NT2/D1 (cell line): ENCODE data around the gene NPL.

Source experiments
- DNase-seq: peaks from one replicate; pipeline ENCODE4 v3.0.0-alpha.2; 2011; ENCODE audit warnings: low read depth, low spot score
- H3K27me3 ChIP-seq: 2 replicates; pipeline ENCODE4 v1.6.0; 2011; ENCODE audit warnings: mild to moderate bottlenecking; ENCODE audit not compliant: insufficient read length, insufficient read depth
- H3K36me3 ChIP-seq: 2 replicates; pipeline ENCODE4 v1.6.1; 2011; ENCODE audit warnings: mild to moderate bottlenecking, low read length, mixed read lengths; ENCODE audit not compliant: insufficient read depth, insufficient read length
- H3K4me1 ChIP-seq: 2 replicates; pipeline ENCODE4 v1.5.1; 2011; ENCODE audit not compliant: insufficient read depth, insufficient read length
- H3K4me3 ChIP-seq: 2 replicates; pipeline ENCODE4 v1.5.1; 2011; ENCODE audit warnings: low read depth; ENCODE audit not compliant: insufficient read length
- H3K9ac ChIP-seq: 2 replicates; pipeline ENCODE4 v1.6.0; 2011; ENCODE audit warnings: low read depth; ENCODE audit not compliant: insufficient read length
- H3K9me3 ChIP-seq: 2 replicates; pipeline ENCODE4 v1.5.1; 2011; ENCODE audit warnings: mild to moderate bottlenecking, low read length; ENCODE audit not compliant: insufficient read depth
- SUZ12 ChIP-seq: IDR thresholded peaks from 2 replicates; pipeline ENCODE4 v1.6.1; 2011; ENCODE audit not compliant: insufficient read length, insufficient read depth; ENCODE audit errors: extremely low read depth
- YY1 ChIP-seq: IDR thresholded peaks from 2 replicates; pipeline ENCODE4 v1.6.1; 2011; ENCODE audit not compliant: insufficient read length, insufficient read depth
- ZNF274 ChIP-seq: IDR thresholded peaks from 2 replicates; pipeline ENCODE4 v1.6.1; 2011; ENCODE audit warnings: mild to moderate bottlenecking, low read depth, low read length

NPL gene

DNA sequence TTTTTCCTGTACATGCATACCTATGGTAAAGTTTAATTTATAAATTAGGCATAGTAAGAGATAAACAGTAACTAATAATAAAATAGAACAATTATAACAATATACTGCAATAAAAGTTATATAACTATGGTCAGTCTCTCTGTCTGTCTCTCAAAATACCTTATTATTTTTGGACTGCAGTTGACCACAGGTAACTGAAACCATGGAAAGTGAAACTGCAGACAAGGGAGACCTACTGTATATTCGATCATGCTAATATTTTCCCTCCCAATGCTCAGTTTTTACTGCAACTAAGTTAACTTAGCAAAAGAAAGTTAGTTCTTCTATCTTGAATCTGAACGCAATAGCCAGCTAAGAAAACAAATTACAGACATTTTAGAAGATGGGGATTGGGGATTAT, 37.3 kb downstream of the NPL start:
- DNase-seq = no peak
- Histone ChIP-seq H3K9me3 (no peaks in the 10 kb centered on the region), H3K9ac (no peak overlapping the region), H3K36me3 (peaks cover 2% of the 10 kb centered on the region), H3K4me1 (no peaks in the 10 kb centered on the region), H3K4me3 (no peak overlapping the region), H3K27me3 (no peaks in the 10 kb centered on the region)
- TF ChIP-seq SUZ12 (no peak), ZNF274 (no peak), YY1 (no peak)

DNA sequence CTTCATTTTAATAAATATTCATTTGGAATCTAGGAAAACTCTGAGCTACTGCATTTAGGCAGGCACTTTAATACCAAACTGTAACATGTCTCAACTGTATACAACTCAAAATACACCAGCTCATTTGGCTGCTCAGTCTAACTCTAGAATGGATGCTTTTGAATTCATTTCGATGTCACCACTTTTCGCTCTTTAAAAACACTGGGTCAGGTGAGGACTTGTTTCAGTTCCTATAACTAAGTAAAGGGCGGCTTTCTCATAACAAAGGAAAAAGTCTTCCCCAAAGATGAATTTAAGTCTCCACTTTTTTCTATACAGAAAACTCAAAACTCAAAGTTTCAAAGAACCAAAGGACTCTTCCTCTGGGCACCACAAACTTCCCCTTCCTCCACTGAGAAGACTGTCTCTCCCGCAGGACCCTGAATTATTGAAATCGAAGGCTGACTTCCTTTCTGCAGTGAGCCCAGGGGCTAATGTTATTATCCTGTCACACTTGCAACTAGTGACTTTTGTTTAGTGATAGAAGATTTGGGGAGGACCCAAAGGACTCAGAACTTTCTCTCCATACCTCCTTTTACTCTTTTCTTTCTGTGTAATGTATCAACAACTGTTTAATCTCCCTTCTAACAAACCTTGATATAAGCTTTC, 39.8 kb downstream of the NPL start:
- H3K4me3 ChIP-seq = no peak overlapping the region
- no peaks in the 10 kb centered on the region for H3K27me3 ChIP-seq
- no peak for TF ChIP-seq ZNF274
- TF ChIP-seq YY1 = no peak
- TF ChIP-seq SUZ12 = no peak
- DNase-seq = no peak
- peaks cover 2% of the 10 kb centered on the region for H3K36me3 ChIP-seq
- no peaks in the 10 kb centered on the region for H3K4me1 ChIP-seq
- H3K9ac ChIP-seq = no peak overlapping the region
- H3K9me3 ChIP-seq = no peaks in the 10 kb centered on the region

DNA sequence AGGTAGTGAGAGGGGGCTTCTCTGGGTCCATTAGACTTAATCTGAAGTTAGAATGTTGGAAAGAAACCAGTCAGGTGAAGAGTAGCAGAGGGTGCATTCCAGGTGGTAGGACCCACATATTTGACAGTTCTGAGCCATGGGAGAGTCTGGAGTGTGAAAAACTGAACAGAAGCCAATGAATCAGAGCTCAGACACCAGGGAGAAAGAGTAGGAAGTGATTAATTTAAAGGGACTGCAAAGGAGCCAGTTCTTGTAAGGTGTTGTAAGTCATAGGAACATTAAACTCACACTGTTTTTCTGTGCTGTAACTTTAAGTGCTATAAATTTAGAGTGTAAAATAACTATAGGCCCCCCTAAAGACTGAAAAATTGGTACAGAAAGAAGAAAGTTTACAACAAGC, 43.7 kb downstream of the NPL start:
- no peaks in the 10 kb centered on the region for H3K27me3 ChIP-seq
- H3K4me3 ChIP-seq = no peak overlapping the region
- H3K4me1 ChIP-seq = no peaks in the 10 kb centered on the region
- H3K9ac ChIP-seq = no peak overlapping the region
- TF ChIP-seq YY1 = no peak
- TF ChIP-seq ZNF274 = no peak
- no peak for TF ChIP-seq SUZ12
- H3K36me3 ChIP-seq = peaks cover 3% of the 10 kb centered on the region
- DNase-seq = no peak
- H3K9me3 ChIP-seq = no peaks in the 10 kb centered on the region

DNA sequence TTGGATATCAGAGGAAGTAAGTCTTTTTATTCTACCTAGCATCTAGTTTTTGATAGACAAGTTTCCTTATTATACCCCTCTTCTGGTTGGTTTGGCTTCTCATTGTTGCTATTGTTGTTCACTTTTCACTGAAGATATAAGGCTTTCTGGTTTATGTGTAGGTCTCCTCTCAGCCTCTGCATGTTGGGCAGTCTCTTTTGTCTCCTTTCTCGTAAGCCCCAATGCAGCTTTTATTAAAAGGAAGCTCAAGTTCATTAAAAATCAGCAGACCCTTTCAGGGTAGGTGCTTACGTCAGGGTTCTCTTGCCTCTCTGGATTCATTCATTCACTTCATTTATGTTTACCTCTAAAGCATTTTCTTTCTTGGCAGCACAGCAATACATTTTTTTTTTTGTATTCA, 44.8 kb downstream of the NPL start:
- no peak for DNase-seq
- Histone ChIP-seq H3K4me3 (no peak overlapping the region), H3K9me3 (no peaks in the 10 kb centered on the region), H3K36me3 (peaks cover 3% of the 10 kb centered on the region), H3K27me3 (no peaks in the 10 kb centered on the region), H3K9ac (no peak overlapping the region), H3K4me1 (no peaks in the 10 kb centered on the region)
- no peak for TF ChIP-seq SUZ12
- no peak for TF ChIP-seq YY1
- no peak for TF ChIP-seq ZNF274

DNA sequence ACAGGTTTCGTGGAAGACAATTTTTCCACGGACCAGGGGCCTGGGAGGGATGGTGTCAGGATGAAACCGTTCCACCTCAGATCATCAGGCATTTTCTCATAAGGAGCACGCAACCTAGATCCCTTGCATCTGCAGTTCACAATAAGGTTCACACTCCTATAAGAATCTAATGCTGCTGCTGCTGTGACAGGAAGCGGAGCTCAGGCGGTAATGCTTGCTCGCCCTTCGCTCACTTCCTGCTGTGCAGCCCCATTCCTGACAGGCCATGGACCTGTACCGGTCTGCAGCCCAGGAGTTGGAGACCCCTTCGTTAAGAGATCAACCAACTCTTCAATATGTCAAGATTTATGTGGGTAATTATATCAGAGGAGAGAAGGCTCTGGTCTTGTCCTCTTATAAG, 46.2 kb downstream of the NPL start:
- Histone ChIP-seq H3K4me3 (no peak overlapping the region), H3K36me3 (peaks cover 13% of the 10 kb centered on the region), H3K9ac (no peak overlapping the region), H3K27me3 (no peaks in the 10 kb centered on the region), H3K9me3 (no peaks in the 10 kb centered on the region), H3K4me1 (no peaks in the 10 kb centered on the region)
- DNase-seq = no peak
- TF ChIP-seq SUZ12 (no peak), YY1 (no peak), ZNF274 (no peak)

DNA sequence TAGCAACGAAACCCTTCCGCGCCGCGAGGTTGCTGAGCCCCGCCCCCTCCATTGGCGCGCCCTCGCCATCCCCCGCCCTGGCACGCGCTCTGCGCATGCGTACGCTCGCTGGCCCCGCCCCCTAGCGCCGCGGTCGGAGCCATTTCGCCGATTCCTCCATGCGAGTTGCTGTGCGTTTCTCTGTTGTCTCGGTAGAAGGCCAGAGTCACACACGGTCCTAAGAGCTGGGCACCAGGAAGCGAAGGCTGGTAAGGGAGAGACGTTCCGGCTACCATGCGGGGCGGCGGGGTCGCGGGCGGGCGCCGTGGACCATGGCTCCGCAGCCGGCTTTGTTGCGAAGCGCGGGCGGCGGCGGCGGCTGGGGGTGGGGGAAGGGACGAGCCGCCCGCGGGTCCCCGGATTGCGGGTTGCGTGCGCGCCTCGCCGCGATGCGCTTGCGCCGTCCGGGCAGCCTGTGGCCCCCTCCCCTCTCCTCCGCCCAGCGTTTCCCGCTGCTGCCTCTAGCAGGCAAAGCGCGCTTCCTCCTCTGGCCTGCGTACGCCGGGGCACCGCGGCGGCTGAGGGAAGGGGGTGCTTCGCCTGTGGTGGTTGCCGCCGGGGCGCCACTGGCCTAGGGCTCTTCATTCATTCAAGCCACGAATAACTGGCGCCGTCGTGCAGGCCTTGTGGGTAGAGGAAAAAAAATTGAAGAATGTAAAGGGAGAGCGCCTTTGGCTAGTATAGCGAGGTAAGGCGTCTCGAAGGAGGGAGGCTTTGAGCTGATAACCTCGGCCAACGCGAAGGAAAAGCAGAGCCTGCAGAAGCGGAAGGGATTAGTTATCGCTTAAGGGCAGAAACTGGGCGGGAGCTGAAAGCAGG, 49.9 kb downstream of the NPL start, which contains the start of gene DHX9:
Gene DHX9 (plus strand): TSS at position 139 of the 858 bp plus-strand sequence. CDS start 3,220 bp downstream, outside the sequence.
- peak; percentile 91 for DNase-seq
- H3K27me3 ChIP-seq = no peaks in the 10 kb centered on the region
- H3K9ac ChIP-seq = peak within 1 kb of the TSS; percentile 94
- no peaks in the 10 kb centered on the region for H3K9me3 ChIP-seq
- H3K4me1 ChIP-seq = no peaks in the 10 kb centered on the region
- peak within 1 kb of the TSS; percentile 88 for H3K4me3 ChIP-seq
- H3K36me3 ChIP-seq = peaks cover 48% of the 10 kb centered on the region
- TF ChIP-seq ZNF274 (no peak), YY1 (no peak), SUZ12 (no peak)

DNA sequence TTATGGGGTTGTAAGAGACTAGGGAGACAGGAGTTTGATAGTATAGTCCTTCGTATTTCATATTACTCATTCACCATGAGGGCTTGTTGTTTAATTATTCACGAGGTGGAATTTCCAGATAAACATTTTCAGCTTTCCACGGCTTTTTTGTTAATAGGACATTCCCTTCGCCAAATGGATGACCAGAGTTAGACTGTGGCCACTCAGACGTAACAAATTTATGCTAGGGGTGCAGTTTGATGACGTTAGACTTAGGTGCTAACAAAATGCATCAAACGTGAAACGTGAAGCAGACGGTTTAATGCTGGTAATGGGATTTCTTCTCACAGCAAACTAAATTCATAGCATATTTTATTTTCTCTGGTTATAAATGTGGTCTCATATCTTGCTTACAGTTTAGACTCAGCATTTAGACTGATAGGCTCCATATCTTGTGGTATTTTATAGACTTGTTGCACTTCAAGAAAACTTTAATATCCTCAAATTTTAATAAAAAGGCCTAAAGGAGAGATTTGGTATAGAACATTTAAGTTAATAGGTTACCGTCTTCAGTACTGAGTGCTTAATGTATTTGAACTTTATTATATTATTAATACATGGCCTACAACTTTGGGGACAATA, 51.9 kb downstream of the NPL start:
- no peak for DNase-seq

More for the DNA sequence above, 51.9 kb downstream of the NPL start:
- H3K9ac ChIP-seq = peak overlapping the region; percentile 34
- H3K9me3 ChIP-seq = no peaks in the 10 kb centered on the region
- H3K36me3 ChIP-seq = peaks cover 69% of the 10 kb centered on the region
- no peaks in the 10 kb centered on the region for H3K27me3 ChIP-seq
- H3K4me3 ChIP-seq = peak overlapping the region; percentile 88
- peaks cover 5% of the 10 kb centered on the region for H3K4me1 ChIP-seq
- TF ChIP-seq SUZ12 (no peak), YY1 (no peak), ZNF274 (no peak)
